GM12874 (cell line): ENCODE data around the gene ANKRD44.

Experiments
- TF ChIP-seq, protein P1 (sequence below): IDR thresholded peaks from 2 replicates; pipeline ENCODE4 v1.5.1; 2011; ENCODE audit warnings: low read depth, mild to moderate bottlenecking, control low read depth, low read length, moderate library complexity; ENCODE audit not compliant: insufficient read depth

ANKRD44 gene

DNA sequence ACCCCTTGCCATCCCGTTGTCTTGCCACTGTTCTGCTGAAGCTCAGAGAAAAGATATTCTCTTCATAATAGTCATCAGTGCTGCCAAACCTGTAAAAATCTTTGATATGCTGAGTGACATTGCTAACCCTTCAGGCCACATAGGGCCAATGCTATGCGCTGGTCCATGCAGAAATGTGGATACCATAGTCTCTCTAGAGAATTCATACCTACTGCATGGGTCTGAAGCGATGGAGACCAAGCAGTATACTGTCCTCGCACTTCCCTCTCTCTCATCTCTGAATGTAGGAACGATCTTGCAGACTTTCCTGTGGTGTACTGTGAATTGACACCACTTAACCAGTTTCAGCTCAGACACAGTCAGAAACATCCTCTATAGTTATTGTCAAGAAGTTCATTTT, 17.9 kb upstream of the ANKRD44 start:
- TF ChIP-seq, protein P1, sequence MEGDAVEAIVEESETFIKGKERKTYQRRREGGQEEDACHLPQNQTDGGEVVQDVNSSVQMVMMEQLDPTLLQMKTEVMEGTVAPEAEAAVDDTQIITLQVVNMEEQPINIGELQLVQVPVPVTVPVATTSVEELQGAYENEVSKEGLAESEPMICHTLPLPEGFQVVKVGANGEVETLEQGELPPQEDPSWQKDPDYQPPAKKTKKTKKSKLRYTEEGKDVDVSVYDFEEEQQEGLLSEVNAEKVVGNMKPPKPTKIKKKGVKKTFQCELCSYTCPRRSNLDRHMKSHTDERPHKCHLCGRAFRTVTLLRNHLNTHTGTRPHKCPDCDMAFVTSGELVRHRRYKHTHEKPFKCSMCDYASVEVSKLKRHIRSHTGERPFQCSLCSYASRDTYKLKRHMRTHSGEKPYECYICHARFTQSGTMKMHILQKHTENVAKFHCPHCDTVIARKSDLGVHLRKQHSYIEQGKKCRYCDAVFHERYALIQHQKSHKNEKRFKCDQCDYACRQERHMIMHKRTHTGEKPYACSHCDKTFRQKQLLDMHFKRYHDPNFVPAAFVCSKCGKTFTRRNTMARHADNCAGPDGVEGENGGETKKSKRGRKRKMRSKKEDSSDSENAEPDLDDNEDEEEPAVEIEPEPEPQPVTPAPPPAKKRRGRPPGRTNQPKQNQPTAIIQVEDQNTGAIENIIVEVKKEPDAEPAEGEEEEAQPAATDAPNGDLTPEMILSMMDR: no peak

DNA sequence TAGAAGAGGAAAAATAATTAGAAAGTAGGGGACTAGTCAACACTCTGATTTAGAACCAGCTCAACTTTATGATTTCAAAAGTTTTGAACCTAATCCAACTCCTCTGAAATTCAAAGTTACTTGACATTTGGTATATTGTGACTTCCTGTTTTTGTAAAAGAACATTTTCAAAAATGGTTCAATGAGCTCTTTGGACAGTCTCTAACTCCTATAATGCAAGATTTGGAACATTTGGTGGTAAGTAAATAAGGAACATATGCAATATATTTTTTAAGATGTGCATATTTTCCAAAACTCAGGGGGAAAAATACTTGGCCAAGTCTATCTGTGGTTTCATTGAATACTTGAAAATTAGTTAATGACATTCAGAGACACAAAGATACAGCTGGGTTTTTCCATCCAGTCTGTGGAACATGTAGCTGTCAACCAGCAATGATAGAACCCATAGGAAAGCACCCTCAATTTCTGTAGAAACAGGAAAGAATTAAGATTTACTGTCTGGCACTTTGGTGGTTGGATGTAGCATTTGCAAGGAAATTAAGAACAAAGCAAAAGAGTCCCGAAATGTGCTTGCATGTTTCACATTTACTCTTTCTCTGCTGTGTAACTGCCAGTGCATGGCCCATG, 17.0 kb upstream of the ANKRD44 start:
- TF ChIP-seq, protein P1: no peak

DNA sequence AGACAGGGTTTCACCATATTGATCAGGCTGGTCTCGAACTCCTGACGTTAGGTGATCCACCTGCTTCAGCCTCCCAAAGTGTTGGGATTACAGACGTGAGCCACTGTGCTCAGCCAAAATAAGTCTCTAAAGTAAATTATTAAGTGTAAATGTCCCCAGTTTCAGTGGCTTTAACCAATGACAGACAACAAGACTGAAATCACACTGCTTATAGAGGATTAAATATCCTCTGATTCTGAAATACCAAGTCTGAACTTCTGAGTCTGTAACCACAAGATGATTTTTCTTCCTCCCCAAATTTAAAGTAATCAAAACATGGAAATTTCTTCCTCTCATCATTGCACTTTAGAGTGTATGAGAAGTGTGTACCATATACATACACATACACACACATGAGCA, 16.5 kb upstream of the ANKRD44 start:
- TF ChIP-seq, protein P1: no peak

DNA sequence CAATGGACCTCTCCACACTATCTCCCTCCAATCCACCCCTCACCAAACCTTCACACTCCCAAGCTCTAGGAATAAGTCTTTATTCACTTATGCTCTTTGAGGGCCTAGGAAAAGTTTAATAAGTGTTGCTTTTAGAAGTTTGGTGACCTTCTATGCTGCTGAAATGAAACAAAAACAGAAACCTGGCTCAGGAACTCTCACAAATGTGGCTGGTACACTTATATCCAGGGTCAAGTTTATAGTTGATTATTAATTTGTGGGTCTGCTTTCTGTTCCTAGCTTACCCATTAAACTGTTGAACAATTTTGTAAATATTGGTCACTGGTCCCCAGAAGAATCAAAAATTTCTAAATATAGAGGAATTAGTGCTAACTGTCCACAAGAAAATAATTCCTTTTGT, 14.2 kb upstream of the ANKRD44 start:
- TF ChIP-seq, protein P1: no peak

DNA sequence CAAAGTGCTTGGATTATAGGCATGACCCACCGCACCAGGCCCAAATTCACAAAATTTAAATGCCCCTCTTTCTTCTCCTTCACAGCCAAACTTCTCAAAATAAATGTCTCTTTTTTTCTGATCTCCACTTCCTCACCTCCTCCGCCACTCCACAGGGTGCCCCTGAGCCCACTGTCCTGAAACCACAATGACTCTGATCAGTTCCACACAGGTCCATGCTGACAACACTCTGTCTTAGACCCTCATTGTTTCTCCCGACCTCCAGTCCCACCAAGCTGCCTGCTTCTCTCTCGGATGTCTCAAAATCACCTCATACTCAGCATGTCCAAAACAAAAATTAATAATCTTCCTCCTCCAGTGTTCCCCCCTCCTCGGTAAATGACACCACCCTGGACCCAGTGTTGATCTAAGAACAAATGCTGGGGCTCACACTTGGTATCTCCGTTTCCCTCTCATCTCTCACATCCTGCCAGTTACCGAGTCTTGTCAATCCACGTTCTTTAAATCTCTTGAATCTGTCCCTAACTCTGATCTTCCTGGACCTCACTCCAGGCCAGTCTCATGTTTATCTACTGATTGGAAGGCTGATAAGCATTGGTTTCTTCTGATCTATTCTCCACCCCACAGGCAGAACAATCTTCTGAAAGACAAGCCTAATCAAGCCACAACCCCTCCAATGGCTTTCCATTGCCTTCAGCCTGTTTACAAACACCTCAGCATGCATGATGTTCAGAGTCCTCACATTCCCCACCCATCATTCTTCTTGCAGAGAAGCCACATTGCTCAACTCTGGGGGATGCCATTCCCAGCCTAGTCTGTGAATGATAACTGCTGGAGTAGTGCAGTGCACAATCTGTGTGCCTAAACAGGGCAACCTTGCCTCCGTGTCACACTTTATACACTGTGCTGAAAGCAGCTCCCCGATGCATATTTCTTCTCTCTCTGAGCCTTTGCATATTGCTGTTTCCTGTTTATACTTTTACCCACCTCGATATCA, 12.4 kb upstream of the ANKRD44 start:
- TF ChIP-seq, protein P1: no peak

DNA sequence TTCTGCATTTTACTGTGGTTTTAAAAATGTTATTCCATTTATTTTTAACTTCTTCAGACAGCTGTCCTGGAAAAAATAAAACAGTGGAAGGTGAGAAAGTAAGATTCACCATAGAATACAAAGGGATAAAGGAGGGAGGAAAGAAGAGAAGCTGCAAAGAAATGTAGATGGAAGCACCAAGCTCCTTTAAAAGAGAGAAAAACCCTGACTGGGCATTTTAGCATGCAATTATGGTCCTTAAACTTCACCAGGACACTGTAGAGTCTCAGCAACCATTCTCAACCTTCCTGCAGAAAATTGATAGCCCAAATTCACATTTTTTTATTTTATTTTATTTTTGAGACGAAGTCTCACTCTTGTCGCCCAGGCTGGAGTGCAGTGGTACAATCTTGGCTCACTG, 11.6 kb upstream of the ANKRD44 start:
- TF ChIP-seq, protein P1: no peak

DNA sequence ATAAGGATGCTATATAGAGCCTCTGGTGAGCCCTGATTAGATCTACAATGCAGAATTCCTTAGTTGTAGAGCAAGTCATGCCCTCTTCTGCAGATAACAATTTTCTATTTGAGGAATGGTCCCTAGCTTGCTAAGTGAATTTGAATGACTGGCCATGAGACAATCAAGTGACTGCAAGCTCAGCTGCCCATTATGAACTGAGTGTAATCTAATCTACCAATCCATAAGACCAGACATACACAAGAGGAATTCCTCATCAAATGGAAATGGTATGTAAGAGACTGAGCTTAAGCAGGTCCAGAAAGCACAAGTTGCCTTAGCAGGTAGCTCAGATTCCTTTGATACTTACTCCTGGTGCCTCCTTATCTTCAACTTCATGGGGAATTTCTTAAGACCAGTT, 4.8 kb upstream of the ANKRD44 start:
- TF ChIP-seq, protein P1: no peak
